Vagina (tissue), 2 donors: ENCODE data around the gene SBK2.

Experiments
- CTCF ChIP-seq, 3 experiments: fragments of 450-650 bp in 2 of 3; fragments of 200-600 bp in 1 of 3; sonication (generic) in 1 of 3; IDR thresholded peaks; one replicate each; pipeline ENCODE4 v1.5.1; 2017 to 2019; ENCODE audit warnings: antibody characterized with exemption in 3 of 3, mild to moderate bottlenecking in 2 of 3, moderate library complexity in 2 of 3
- POLR2A ChIP-seq, 2 donors: fragments of 450-650 bp; IDR thresholded peaks; one replicate each; pipeline ENCODE4 v1.6.1; 2017; ENCODE audit warnings: antibody characterized with exemption in 2 of 2, mild to moderate bottlenecking in 2 of 2, moderate library complexity in 2 of 2
- POLR2AphosphoS5 ChIP-seq, 2 donors: sonication (generic); formaldehyde crosslinking; IDR thresholded peaks; one replicate each; pipeline ENCODE4 v1.9.0; 2017; ENCODE audit warnings: antibody characterized with exemption in 2 of 2, mild to moderate bottlenecking in 2 of 2, low read depth in 1 of 2; ENCODE audit not compliant: insufficient read depth in 1 of 2

GRCh38 chr19:55536951-55537740, at the start of gene SBK2:
- no peak for TF ChIP-seq CTCF (IDR thresholded peaks at IDR 0.05)
- no peak for TF ChIP-seq POLR2A (IDR thresholded peaks at IDR 0.05)
- no peak for TF ChIP-seq POLR2AphosphoS5 (IDR thresholded peaks at IDR 0.05; ENCODE audit: insufficient read depth in 1 of 2, low read depth in 1 of 2)
